Measurements from ENCODE around the gene KLHL5. TPM values are rescaled to one million over a fixed set of nuclear protein-coding genes. Genes with fewer than 3 reads are reported as not detected.

The KLHL5 gene
- total and polyA plus RNA-seq, 8 donors: 6.3 to 51.0 (median 23.1) TPM

- TF ChIP-seq POLR2AphosphoS5 (IDR thresholded peaks at IDR 0.05): no peak
- no peak for TF ChIP-seq EP300 (IDR thresholded peaks at IDR 0.05)
- TF ChIP-seq CTCF (IDR thresholded peaks at IDR 0.05): no peak
- TF ChIP-seq POLR2A (IDR thresholded peaks at IDR 0.05): no peak
- intact Hi-C loops (cut with DNase I; ENCODE audit: low total_unique reads): no loop called here
- no peak overlapping the region for H3K4me3 ChIP-seq
- H3K4me1 ChIP-seq: no peaks in the 10 kb centered on the region
- H3K27ac ChIP-seq: no peak overlapping the region
- H3K36me3 ChIP-seq: no peaks in the 10 kb centered on the region
- no peaks in the 10 kb centered on the region for H3K9me3 ChIP-seq
- no peak for DNase-seq
- WGBS, 5 donors: 78 to 90% (median 87%) methylated on average over 1 of the region's 1 CpG
- no peaks in the 10 kb centered on the region for H3K27me3 ChIP-seq
Observed at GRCh38 chr4:39023059-39023458, 39.0 kb upstream of the KLHL5 start.

GRCh38 chr4:39024311-39024865, 37.6 kb upstream of the KLHL5 start:
- no peaks in the 10 kb centered on the region for H3K4me1 ChIP-seq
- WGBS, 5 donors: 94 to 97% (median 96%) methylated on average over 3 of the region's 3 CpGs
- no peaks in the 10 kb centered on the region for H3K9me3 ChIP-seq
- H3K36me3 ChIP-seq: no peaks in the 10 kb centered on the region
- H3K4me3 ChIP-seq: no peak overlapping the region
- intact Hi-C loops (cut with DNase I; ENCODE audit: low total_unique reads): no loop called here
- no peaks in the 10 kb centered on the region for H3K27me3 ChIP-seq
- no peak for DNase-seq
- TF ChIP-seq POLR2AphosphoS5 (IDR thresholded peaks at IDR 0.05): no peak
- TF ChIP-seq CTCF (IDR thresholded peaks at IDR 0.05): no peak
- TF ChIP-seq EP300 (IDR thresholded peaks at IDR 0.05): no peak
- no peak for TF ChIP-seq POLR2A (IDR thresholded peaks at IDR 0.05)
- no peak overlapping the region for H3K27ac ChIP-seq

- intact Hi-C loops (cut with DNase I; ENCODE audit: low total_unique reads): no loop called here
- Histone ChIP-seq H3K4me3 (no peak overlapping the region), H3K27me3 (no peaks in the 10 kb centered on the region), H3K9me3 (no peaks in the 10 kb centered on the region), H3K4me1 (no peaks in the 10 kb centered on the region), H3K36me3 (no peaks in the 10 kb centered on the region), H3K27ac (no peak overlapping the region)
- no peak for TF ChIP-seq POLR2A (IDR thresholded peaks at IDR 0.05)
- TF ChIP-seq CTCF (IDR thresholded peaks at IDR 0.05): no peak
- TF ChIP-seq POLR2AphosphoS5 (IDR thresholded peaks at IDR 0.05): no peak
- TF ChIP-seq EP300 (IDR thresholded peaks at IDR 0.05): no peak
- no peak for DNase-seq
- WGBS, 5 donors: 75 to 88% (median 85%) methylated on average over 4 of the region's 4 CpGs
Observed at GRCh38 chr4:39025552-39026085, 36.4 kb upstream of the KLHL5 start.

GRCh38 chr4:39026096-39026495, 35.9 kb upstream of the KLHL5 start:
- no peak overlapping the region for H3K27ac ChIP-seq
- intact Hi-C loops (cut with DNase I; ENCODE audit: low total_unique reads): no loop called here
- no peaks in the 10 kb centered on the region for H3K9me3 ChIP-seq
- no peaks in the 10 kb centered on the region for H3K36me3 ChIP-seq
- DNase-seq: no peak
- TF ChIP-seq POLR2A (IDR thresholded peaks at IDR 0.05) (no peak), EP300 (IDR thresholded peaks at IDR 0.05) (no peak), CTCF (IDR thresholded peaks at IDR 0.05) (no peak), POLR2AphosphoS5 (IDR thresholded peaks at IDR 0.05) (no peak)
- H3K27me3 ChIP-seq: no peaks in the 10 kb centered on the region
- H3K4me3 ChIP-seq: no peak overlapping the region
- no peaks in the 10 kb centered on the region for H3K4me1 ChIP-seq

Measured in stomach (tissue), 9 donors.